Thyroid gland (tissue), 4 donors: ENCODE measurements around the gene HYI. TPM values are rescaled to one million over a fixed set of nuclear protein-coding genes. Genes with fewer than 3 reads are reported as not detected.

ENCODE experiments used
- DNase-seq, 2 donors: peaks; one replicate each; pipeline ENCODE4 v3.0.0-alpha.2; 2019
- H3K27ac ChIP-seq, 3 donors: fragments of 200-600 bp; sonication (generic); 1 replicate in 2 of 3; 2 replicates in 1 of 3; pipeline ENCODE4 v1.5.1; 2016 to 2019; ENCODE audit warnings: mild to moderate bottlenecking in 1 of 3, moderate library complexity in 1 of 3
- H3K27me3 ChIP-seq: fragments of 200-600 bp; sonication (generic); one replicate; pipeline ENCODE4 v1.5.1; 2019
- H3K36me3 ChIP-seq, 2 donors: fragments of 200-600 bp; sonication (generic); one replicate each; pipeline ENCODE4 v1.5.1; 2016 to 2019
- H3K4me1 ChIP-seq, 2 donors: fragments of 200-600 bp; sonication (generic); one replicate each; pipeline ENCODE4 v1.5.1; 2017 to 2019
- H3K4me3 ChIP-seq, 3 donors: fragments of 200-600 bp; sonication (generic); replicated peaks in 1 of 3; 1 replicate in 2 of 3; 2 replicates in 1 of 3; pipeline ENCODE4 v1.5.1; 2016; ENCODE audit warnings: mild to moderate bottlenecking in 1 of 3
- H3K9me3 ChIP-seq: fragments of 200-600 bp; sonication (generic); one replicate; pipeline ENCODE4 v1.5.1; 2017
- POLR2A ChIP-seq, 2 donors: fragments of 450-650 bp; IDR thresholded peaks; one replicate each; pipeline ENCODE4 v1.6.1; 2017; ENCODE audit warnings: antibody characterized with exemption in 2 of 2, mild to moderate bottlenecking in 2 of 2, moderate library complexity in 1 of 2
- WGBS, 2 donors: methylation state at CpG; one replicate each; pipeline ENCODE4 v1.1.5; 2017; 5-methylcytosine and 5-hydroxymethylcytosine counted together
- intact Hi-C: fragments of 100-400 bp; cut with DNase I; formaldehyde crosslinking; loops from one replicate; pipeline ENCODE4 v1.15.1; 2023
- total RNA-seq, 4 donors: library from RNA; depleted of rRNA; stranded (reverse); fragments of >200 nt; gene quantifications; one replicate each; pipeline ENCODE4 v1.2.3, GENCODE V29; 2016
- TF ChIP-seq, protein P1 (sequence below), 6 experiments: fragments of 200-600 bp in 3 of 6; fragments of 450-650 bp in 3 of 6; sonication (generic) in 3 of 6; IDR thresholded peaks; one replicate each; pipeline ENCODE4 v1.5.1; 2016 to 2019; ENCODE audit warnings: antibody characterized with exemption in 6 of 6, mild to moderate bottlenecking in 2 of 6, inconsistent platforms in 1 of 6, moderate library complexity in 1 of 6

The HYI gene
- total RNA-seq, 4 donors from 2014 or later, result 50.6 to 92.9 (median 65.6) TPM

DNA sequence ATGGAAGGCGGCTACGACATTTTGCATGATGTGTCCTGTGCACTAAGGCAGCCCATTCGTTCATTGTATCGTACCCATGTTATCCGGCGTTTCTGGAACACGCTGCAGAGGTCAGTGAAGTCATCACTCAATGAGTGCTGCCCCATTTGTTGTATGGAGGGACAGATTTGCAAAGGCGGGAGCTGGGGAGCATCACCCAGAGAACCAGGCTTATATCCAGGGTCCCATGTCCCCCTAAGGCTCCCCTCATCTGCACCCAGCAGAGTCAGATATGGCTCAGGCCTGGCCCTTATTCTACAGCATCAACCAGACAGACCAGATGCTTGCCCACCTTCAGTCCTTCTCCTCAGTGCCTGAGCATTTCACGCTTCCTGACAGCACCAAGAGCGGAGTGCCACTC is 32.9 kb downstream of the HYI start:
- Histone ChIP-seq H3K36me3 (peaks cover 56 to 64% of the 10 kb centered on the region in 2 donors), H3K4me3 (no peak overlapping the region), H3K27ac (no peak overlapping the region), H3K4me1 (peaks cover 14 to 22% of the 10 kb centered on the region in 2 donors), H3K9me3 (no peaks in the 10 kb centered on the region), H3K27me3 (no peaks in the 10 kb centered on the region)
- DNase-seq, result no peak
- TF ChIP-seq, protein P1, sequence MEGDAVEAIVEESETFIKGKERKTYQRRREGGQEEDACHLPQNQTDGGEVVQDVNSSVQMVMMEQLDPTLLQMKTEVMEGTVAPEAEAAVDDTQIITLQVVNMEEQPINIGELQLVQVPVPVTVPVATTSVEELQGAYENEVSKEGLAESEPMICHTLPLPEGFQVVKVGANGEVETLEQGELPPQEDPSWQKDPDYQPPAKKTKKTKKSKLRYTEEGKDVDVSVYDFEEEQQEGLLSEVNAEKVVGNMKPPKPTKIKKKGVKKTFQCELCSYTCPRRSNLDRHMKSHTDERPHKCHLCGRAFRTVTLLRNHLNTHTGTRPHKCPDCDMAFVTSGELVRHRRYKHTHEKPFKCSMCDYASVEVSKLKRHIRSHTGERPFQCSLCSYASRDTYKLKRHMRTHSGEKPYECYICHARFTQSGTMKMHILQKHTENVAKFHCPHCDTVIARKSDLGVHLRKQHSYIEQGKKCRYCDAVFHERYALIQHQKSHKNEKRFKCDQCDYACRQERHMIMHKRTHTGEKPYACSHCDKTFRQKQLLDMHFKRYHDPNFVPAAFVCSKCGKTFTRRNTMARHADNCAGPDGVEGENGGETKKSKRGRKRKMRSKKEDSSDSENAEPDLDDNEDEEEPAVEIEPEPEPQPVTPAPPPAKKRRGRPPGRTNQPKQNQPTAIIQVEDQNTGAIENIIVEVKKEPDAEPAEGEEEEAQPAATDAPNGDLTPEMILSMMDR (IDR thresholded peaks at IDR 0.05), result no peak
- TF ChIP-seq POLR2A (IDR thresholded peaks at IDR 0.05), result no peak
- intact Hi-C loops, result no loop called here
- WGBS, 2 donors, result 93 to 97% methylated on average over 10 of the region's 10 CpGs

GRCh38 chr1:43419627-43420425 is 33.9 kb downstream of the HYI start:
- no peak for DNase-seq

DNA sequence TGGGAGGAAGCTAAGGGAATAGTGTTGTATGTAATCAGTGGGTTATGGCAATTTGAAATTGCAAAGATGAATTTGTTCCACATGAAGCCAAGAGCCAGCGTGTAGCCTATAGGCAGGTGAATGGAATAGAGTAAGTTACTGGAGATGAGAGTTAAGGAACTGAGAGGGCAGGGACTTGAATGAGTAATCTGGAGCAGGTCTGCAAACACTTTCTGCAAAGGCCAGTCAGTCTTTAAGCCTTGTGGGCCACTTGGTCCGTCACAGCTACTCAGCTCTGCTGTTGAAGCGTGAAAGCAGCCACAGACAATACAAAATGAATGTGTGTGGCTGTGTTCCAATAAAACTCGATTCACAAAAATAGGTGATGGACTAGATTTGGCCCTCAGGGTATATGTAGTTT is 34.9 kb downstream of the HYI start:
- Histone ChIP-seq H3K4me3 (no peak overlapping the region), H3K9me3 (no peaks in the 10 kb centered on the region), H3K27me3 (no peaks in the 10 kb centered on the region), H3K4me1 (peaks cover 14 to 22% of the 10 kb centered on the region in 2 donors), H3K36me3 (peaks cover 42 to 47% of the 10 kb centered on the region in 2 donors), H3K27ac (peak overlapping the region in 1 of 3 donors; percentile 50)
- TF ChIP-seq, protein P1 (IDR thresholded peaks at IDR 0.05), result no peak
- no peak for TF ChIP-seq POLR2A (IDR thresholded peaks at IDR 0.05)
- WGBS, 2 donors, result 37 to 50% methylated on average over 4 of the region's 4 CpGs
- intact Hi-C loops, result loop anchor here (5.0 kb wide), 1 partner anchor 182 kb away; no protein-coding TSS in a partner anchor
- DNase-seq, result peak; percentile 85 to 89

More at GRCh38 chr1:43419627-43420425, 33.9 kb downstream of the HYI start:
- H3K27me3 ChIP-seq, result no peaks in the 10 kb centered on the region
- H3K9me3 ChIP-seq, result no peaks in the 10 kb centered on the region
- H3K27ac ChIP-seq, result peak overlapping the region in 2 of 3 donors; percentile 11 to 50
- H3K4me1 ChIP-seq, result peaks cover 14 to 22% of the 10 kb centered on the region in 2 donors
- peaks cover 49 to 56% of the 10 kb centered on the region in 2 donors for H3K36me3 ChIP-seq
- intact Hi-C loops, result loop anchor here (5.0 kb wide), 1 partner anchor 183 kb away; no protein-coding TSS in a partner anchor
- 92 to 97% methylated on average over 13 of the region's 13 CpGs for WGBS, 2 donors
- no peak for TF ChIP-seq POLR2A (IDR thresholded peaks at IDR 0.05)
- TF ChIP-seq, protein P1 (IDR thresholded peaks at IDR 0.05), result no peak
- no peak overlapping the region for H3K4me3 ChIP-seq

- no peaks in the 10 kb centered on the region for H3K27me3 ChIP-seq
- DNase-seq, result no peak
- intact Hi-C loops, result loop anchor here (5.0 kb wide), 1 partner anchor 179 kb away; no protein-coding TSS in a partner anchor
- H3K36me3 ChIP-seq, result peaks cover 19 to 24% of the 10 kb centered on the region in 2 donors
- H3K4me1 ChIP-seq, result peaks cover 14 to 22% of the 10 kb centered on the region in 2 donors
- TF ChIP-seq POLR2A (IDR thresholded peaks at IDR 0.05), result no peak
- TF ChIP-seq, protein P1 (IDR thresholded peaks at IDR 0.05), result no peak
- H3K4me3 ChIP-seq, result no peak overlapping the region
- H3K27ac ChIP-seq, result no peak overlapping the region
- H3K9me3 ChIP-seq, result no peaks in the 10 kb centered on the region
- WGBS, 2 donors, result 78 to 92% methylated on average over 5 of the region's 5 CpGs
Observed at GRCh38 chr1:43415901-43416300, 37.8 kb downstream of the HYI start.
